HEK293 (cell line): Measurements from ENCODE around the gene ATP6V1B1.

ENCODE experiments used
- CTCF ChIA-PET: fragments of 350-600 bp; formaldehyde crosslinking; extraction: SDS; loops from one replicate; lab custom pipeline; 2021; ENCODE audit warnings: antibody characterized with exemption; lab: Yijun Ruan, JAX
- POLR2A ChIA-PET: fragments of 300-600 bp; formaldehyde crosslinking; extraction: SDS; loops from one replicate; lab custom pipeline; 2020; ENCODE audit warnings: antibody characterized with exemption, inconsistent platforms; lab: Yijun Ruan, JAX
- H3K27ac ChIP-seq: fragments of 200-500 bp; sonication (Bioruptor generic); 2 replicates; pipeline ENCODE4 v1.5.1; 2014; ENCODE audit warnings: low read depth, low read length, control low read depth, inconsistent platforms; ENCODE audit errors: extremely low read depth
- H3K36me3 ChIP-seq, 2 experiments: fragments of 200-500 bp in 1 of 2; sonication (Bioruptor generic) in 1 of 2; 1 replicate in 1 of 2; 2 replicates in 1 of 2; pipeline ENCODE4 v1.5.1; 2014 to 2017; ENCODE audit warnings: inconsistent platforms in 2 of 2, low read length in 2 of 2; ENCODE audit not compliant: control insufficient read depth in 2 of 2, insufficient read depth in 1 of 2
- H3K4me1 ChIP-seq: fragments of 200-500 bp; sonication (Bioruptor generic); 2 replicates; pipeline ENCODE4 v1.5.1; 2014; ENCODE audit warnings: mild to moderate bottlenecking, low read length, inconsistent platforms; ENCODE audit not compliant: control insufficient read depth, insufficient read depth
- H3K4me3 ChIP-seq: 2 replicates; pipeline ENCODE4 v1.5.1; 2011; ENCODE audit warnings: low read depth, mild to moderate bottlenecking, control low read depth, low read length, moderate library complexity
- H3K9me3 ChIP-seq: fragments of 200-500 bp; sonication (Bioruptor generic); 2 replicates; pipeline ENCODE4 v1.5.1; 2014; ENCODE audit warnings: low read depth, low read length, inconsistent platforms; ENCODE audit not compliant: control insufficient read depth, insufficient read depth
- GLI2 ChIP-seq: fragments of 450-650 bp; formaldehyde crosslinking; IDR thresholded peaks from 2 replicates; pipeline ENCODE4; 2017; ENCODE audit warnings: missing biosample characterization, missing genetic modification characterization, low read depth, borderline replicate concordance
- HOXC10 ChIP-seq: sonication (generic); formaldehyde crosslinking; IDR thresholded peaks from 2 replicates; pipeline ENCODE4 v1.8.1; 2023; ENCODE audit warnings: mild to moderate bottlenecking, missing genetic modification reagents
- KLF1 ChIP-seq: fragments of 450-650 bp; formaldehyde crosslinking; IDR thresholded peaks from 2 replicates; pipeline ENCODE4 v1.5.1; 2016; ENCODE audit warnings: missing biosample characterization, missing genetic modification characterization
- SP7 ChIP-seq: fragments of 450-650 bp; formaldehyde crosslinking; IDR thresholded peaks from 2 replicates; pipeline ENCODE4 v1.5.1; 2016; ENCODE audit warnings: missing biosample characterization, missing genetic modification characterization
- WT1 ChIP-seq: fragments of 450-650 bp; formaldehyde crosslinking; IDR thresholded peaks from 2 replicates; pipeline ENCODE4 v1.5.1; 2016; ENCODE audit warnings: missing biosample characterization, missing genetic modification characterization
- ZFP69B ChIP-seq: fragments of 450-650 bp; formaldehyde crosslinking; IDR thresholded peaks from 2 replicates; pipeline ENCODE4 v1.5.1; 2016; ENCODE audit warnings: missing biosample characterization, missing genetic modification characterization
- ZNF140 ChIP-seq: fragments of 450-650 bp; formaldehyde crosslinking; IDR thresholded peaks from 2 replicates; pipeline ENCODE4 v1.5.1; 2016; ENCODE audit warnings: missing biosample characterization, missing genetic modification characterization
- ZNF16 ChIP-seq: fragments of 450-650 bp; formaldehyde crosslinking; IDR thresholded peaks from 2 replicates; pipeline ENCODE4 v1.5.1; 2016; ENCODE audit warnings: low read depth, missing biosample characterization, missing genetic modification characterization
- ZNF169 ChIP-seq: fragments of 450-650 bp; formaldehyde crosslinking; IDR thresholded peaks from 2 replicates; pipeline ENCODE4 v1.5.1; 2016; ENCODE audit warnings: missing biosample characterization, missing genetic modification characterization
- ZNF214 ChIP-seq: fragments of 450-650 bp; formaldehyde crosslinking; IDR thresholded peaks from 2 replicates; pipeline ENCODE4 v1.5.1; 2017; ENCODE audit warnings: missing biosample characterization, mild to moderate bottlenecking, missing genetic modification characterization, borderline replicate concordance
- ZNF423 ChIP-seq: fragments of 450-650 bp; formaldehyde crosslinking; IDR thresholded peaks from 2 replicates; pipeline ENCODE4 v1.5.1; 2016; ENCODE audit warnings: missing biosample characterization, missing genetic modification characterization
- ZNF549 ChIP-seq: fragments of 450-650 bp; IDR thresholded peaks from 2 replicates; pipeline ENCODE4 v1.5.1; 2018; ENCODE audit warnings: missing biosample characterization, missing genetic modification characterization, mild to moderate bottlenecking, inconsistent platforms, moderate library complexity
- ZNF600 ChIP-seq: fragments of 450-650 bp; formaldehyde crosslinking; IDR thresholded peaks from 2 replicates; pipeline ENCODE4 v1.5.1; 2016; ENCODE audit warnings: missing biosample characterization, missing genetic modification characterization
- ZNF623 ChIP-seq: fragments of 450-650 bp; formaldehyde crosslinking; IDR thresholded peaks from 2 replicates; pipeline ENCODE4 v1.5.1; 2016; ENCODE audit warnings: missing biosample characterization, missing genetic modification characterization
- ZNF785 ChIP-seq: fragments of 450-650 bp; formaldehyde crosslinking; IDR thresholded peaks from 2 replicates; pipeline ENCODE4 v1.5.1; 2016; ENCODE audit warnings: missing biosample characterization, missing genetic modification characterization
- ZNF843 ChIP-seq: fragments of 450-650 bp; formaldehyde crosslinking; IDR thresholded peaks from 2 replicates; pipeline ENCODE4 v1.5.1; 2016; ENCODE audit warnings: missing biosample characterization, missing genetic modification characterization
- TF ChIP-seq, protein P1 (sequence below): fragments of 450-650 bp; formaldehyde crosslinking; IDR thresholded peaks from 2 replicates; pipeline ENCODE4 v1.5.1; 2017; ENCODE audit warnings: missing biosample characterization, missing genetic modification characterization
- TF ChIP-seq, protein P2 (sequence below): fragments of 450-650 bp; formaldehyde crosslinking; IDR thresholded peaks from 2 replicates; pipeline ENCODE4 v1.5.1; 2017; ENCODE audit warnings: missing biosample characterization, missing genetic modification characterization
- TF ChIP-seq, protein P3 (sequence below): fragments of 450-650 bp; formaldehyde crosslinking; optimal IDR thresholded peaks from 2 replicates; pipeline ENCODE3; 2016; ENCODE audit warnings: missing biosample characterization, mild to moderate bottlenecking, missing genetic modification characterization
- TF ChIP-seq, protein P4 (sequence below): fragments of 450-650 bp; formaldehyde crosslinking; IDR thresholded peaks from 2 replicates; pipeline ENCODE4 v1.5.1; 2017; ENCODE audit warnings: missing biosample characterization, missing genetic modification characterization
- TF ChIP-seq, protein P5 (sequence below): fragments of 450-650 bp; formaldehyde crosslinking; IDR thresholded peaks from 2 replicates; pipeline ENCODE4 v1.5.1; 2016; ENCODE audit warnings: missing biosample characterization, missing genetic modification characterization

The ATP6V1B1 gene

DNA sequence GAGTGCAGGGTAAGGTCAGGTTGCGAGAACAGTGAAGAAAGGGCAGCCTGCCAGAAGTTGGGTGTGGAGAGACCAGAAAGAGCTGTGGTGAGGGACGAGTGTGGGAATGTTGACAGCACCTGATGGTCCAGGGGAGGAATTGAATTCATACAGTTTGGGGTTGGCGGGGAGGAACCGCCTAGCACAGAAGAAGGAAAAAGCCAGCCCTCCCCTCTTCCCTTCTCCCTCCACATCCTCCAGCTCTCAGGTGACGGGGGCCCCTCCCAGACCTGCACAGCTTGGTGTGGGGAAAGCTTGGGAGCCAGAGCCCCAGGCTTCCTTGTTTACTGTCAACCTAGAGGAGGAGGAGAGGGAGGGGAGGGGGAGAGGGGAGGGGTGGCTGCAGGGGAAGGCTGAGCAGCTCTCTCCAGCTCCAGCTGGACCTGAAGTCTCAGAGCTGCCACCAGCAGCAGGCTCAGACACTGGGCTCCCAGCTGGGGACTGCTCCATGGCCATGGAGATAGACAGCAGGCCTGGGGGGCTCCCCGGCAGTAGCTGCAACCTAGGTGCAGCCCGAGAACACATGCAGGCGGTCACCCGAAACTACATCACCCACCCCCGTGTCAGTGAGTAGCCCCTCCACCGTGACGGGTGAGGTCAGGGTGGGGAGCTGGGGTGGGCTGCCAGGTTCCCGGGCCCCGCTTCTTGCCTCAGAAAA lies at the start of gene ATP6V1B1:
TSS of gene ATP6V1B1 (plus strand) at position 433 of the 697 bp plus-strand sequence. CDS start at position 488, 55 bp downstream.
- CTCF ChIA-PET = interaction anchor here (0.7 to 6.2 kb wide), 5 partner anchors 11 to 66 kb away, joined by 3 to 61 read pairs (median 3); no protein-coding TSS in a partner anchor
- POLR2A ChIA-PET = no interaction called here
- TF ChIP-seq, protein P1, sequence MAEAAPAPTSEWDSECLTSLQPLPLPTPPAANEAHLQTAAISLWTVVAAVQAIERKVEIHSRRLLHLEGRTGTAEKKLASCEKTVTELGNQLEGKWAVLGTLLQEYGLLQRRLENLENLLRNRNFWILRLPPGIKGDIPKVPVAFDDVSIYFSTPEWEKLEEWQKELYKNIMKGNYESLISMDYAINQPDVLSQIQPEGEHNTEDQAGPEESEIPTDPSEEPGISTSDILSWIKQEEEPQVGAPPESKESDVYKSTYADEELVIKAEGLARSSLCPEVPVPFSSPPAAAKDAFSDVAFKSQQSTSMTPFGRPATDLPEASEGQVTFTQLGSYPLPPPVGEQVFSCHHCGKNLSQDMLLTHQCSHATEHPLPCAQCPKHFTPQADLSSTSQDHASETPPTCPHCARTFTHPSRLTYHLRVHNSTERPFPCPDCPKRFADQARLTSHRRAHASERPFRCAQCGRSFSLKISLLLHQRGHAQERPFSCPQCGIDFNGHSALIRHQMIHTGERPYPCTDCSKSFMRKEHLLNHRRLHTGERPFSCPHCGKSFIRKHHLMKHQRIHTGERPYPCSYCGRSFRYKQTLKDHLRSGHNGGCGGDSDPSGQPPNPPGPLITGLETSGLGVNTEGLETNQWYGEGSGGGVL = peak; percentile 87
- TF ChIP-seq, protein P2, sequence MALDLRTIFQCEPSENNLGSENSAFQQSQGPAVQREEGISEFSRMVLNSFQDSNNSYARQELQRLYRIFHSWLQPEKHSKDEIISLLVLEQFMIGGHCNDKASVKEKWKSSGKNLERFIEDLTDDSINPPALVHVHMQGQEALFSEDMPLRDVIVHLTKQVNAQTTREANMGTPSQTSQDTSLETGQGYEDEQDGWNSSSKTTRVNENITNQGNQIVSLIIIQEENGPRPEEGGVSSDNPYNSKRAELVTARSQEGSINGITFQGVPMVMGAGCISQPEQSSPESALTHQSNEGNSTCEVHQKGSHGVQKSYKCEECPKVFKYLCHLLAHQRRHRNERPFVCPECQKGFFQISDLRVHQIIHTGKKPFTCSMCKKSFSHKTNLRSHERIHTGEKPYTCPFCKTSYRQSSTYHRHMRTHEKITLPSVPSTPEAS (tag by site-specific recombination) = no peak
- no peak for TF ChIP-seq ZNF16 (tag by site-specific recombination)
- no peak for TF ChIP-seq ZNF785 (tag by site-specific recombination)
- TF ChIP-seq WT1 (tag by site-specific recombination) = no peak
- peak; percentile 41; the same call in 1 of the 2 replicates for TF ChIP-seq KLF1

DNA sequence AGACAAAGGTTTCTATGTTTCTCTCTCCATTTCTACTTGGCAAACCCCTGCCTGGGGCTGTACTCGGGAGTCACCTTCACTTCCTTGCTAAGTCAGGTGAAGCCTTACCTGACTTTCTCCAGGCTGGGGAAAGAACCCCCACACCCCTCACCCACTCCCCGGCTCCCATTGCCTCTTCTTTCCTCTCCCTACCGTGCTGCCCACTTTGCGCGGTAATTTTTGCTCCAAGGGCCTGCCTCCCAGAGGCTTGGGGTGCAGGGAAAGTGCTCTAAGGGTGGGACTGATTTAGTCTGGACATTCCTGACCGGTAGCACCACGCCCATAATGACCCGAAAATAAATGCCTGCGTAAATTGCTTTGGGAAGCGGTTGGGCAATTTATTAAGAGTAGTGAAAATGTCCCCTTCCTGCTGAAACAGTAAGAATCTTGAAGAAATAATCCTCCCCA lies 49.1 kb upstream of the ATP6V1B1 start:
- H3K4me1 ChIP-seq = no peaks in the 10 kb centered on the region; the same call in 1 of the 2 replicates
- H3K9me3 ChIP-seq = no peaks in the 10 kb centered on the region
- TF ChIP-seq ZNF843 (tag by site-specific recombination) (no peak), ZFP69B (tag by site-specific recombination) (no peak), ZNF549 (tag by site-specific recombination) (no peak), HOXC10 (CRISPR knock-in tag) (no peak), KLF1 (no peak), ZNF623 (no peak)
- TF ChIP-seq, protein P3, sequence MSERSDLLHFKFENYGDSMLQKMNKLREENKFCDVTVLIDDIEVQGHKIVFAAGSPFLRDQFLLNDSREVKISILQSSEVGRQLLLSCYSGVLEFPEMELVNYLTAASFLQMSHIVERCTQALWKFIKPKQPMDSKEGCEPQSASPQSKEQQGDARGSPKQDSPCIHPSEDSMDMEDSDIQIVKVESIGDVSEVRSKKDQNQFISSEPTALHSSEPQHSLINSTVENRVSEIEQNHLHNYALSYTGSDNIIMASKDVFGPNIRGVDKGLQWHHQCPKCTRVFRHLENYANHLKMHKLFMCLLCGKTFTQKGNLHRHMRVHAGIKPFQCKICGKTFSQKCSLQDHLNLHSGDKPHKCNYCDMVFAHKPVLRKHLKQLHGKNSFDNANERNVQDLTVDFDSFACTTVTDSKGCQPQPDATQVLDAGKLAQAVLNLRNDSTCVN (tag by site-specific recombination) = no peak
- TF ChIP-seq, protein P4, sequence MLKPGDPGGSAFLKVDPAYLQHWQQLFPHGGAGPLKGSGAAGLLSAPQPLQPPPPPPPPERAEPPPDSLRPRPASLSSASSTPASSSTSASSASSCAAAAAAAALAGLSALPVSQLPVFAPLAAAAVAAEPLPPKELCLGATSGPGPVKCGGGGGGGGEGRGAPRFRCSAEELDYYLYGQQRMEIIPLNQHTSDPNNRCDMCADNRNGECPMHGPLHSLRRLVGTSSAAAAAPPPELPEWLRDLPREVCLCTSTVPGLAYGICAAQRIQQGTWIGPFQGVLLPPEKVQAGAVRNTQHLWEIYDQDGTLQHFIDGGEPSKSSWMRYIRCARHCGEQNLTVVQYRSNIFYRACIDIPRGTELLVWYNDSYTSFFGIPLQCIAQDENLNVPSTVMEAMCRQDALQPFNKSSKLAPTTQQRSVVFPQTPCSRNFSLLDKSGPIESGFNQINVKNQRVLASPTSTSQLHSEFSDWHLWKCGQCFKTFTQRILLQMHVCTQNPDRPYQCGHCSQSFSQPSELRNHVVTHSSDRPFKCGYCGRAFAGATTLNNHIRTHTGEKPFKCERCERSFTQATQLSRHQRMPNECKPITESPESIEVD (tag by site-specific recombination) = no peak
- TF ChIP-seq, all 188 proteins: peak for 0
- POLR2A ChIA-PET = no interaction called here
- CTCF ChIA-PET = no interaction called here
- Histone ChIP-seq H3K27ac (no peak overlapping the region), H3K36me3 (no peaks in the 10 kb centered on the region), H3K4me3 (no peak overlapping the region)

More for the DNA sequence above, at the start of gene ATP6V1B1:
- Histone ChIP-seq H3K36me3 (peaks cover 0 to 4% of the 10 kb centered on the region in 2 experiments; a peak in 2 of 3 replicates), H3K4me3 (no peak within 1 kb of the TSS), H3K27ac (no peak within 1 kb of the TSS), H3K9me3 (no peaks in the 10 kb centered on the region), H3K4me1 (no peaks in the 10 kb centered on the region)

DNA sequence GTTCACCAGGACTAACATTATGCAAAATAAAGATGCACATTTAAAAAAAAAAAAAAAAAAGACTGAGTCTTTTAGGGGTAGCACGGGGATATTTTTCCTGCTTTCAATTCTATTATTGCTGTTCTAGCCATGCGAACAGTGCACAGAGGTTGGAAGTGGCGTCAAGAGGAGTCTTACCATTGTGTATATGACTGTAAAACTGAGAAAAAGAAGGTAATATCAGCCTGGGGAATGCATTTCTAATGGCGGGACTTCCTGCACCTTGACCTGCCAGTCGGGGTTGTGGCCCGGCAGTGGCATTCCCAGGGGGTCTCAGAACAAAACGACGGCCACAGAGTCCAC lies 48.5 kb upstream of the ATP6V1B1 start:
- Histone ChIP-seq H3K4me1 (no peaks in the 10 kb centered on the region; the same call in 1 of the 2 replicates), H3K9me3 (no peaks in the 10 kb centered on the region), H3K36me3 (no peaks in the 10 kb centered on the region), H3K27ac (peak overlapping the region; percentile 11; the same call in 1 of the 2 replicates), H3K4me3 (peak overlapping the region; percentile 33)
- CTCF ChIA-PET = no interaction called here
- POLR2A ChIA-PET = interaction anchor here (1.3 kb wide), 1 partner anchor 15 kb away, joined by 6 read pairs; no protein-coding TSS in a partner anchor
- TF ChIP-seq ZNF423 = no peak
- TF ChIP-seq ZNF214 (tag by site-specific recombination) = no peak
- TF ChIP-seq, protein P5, sequence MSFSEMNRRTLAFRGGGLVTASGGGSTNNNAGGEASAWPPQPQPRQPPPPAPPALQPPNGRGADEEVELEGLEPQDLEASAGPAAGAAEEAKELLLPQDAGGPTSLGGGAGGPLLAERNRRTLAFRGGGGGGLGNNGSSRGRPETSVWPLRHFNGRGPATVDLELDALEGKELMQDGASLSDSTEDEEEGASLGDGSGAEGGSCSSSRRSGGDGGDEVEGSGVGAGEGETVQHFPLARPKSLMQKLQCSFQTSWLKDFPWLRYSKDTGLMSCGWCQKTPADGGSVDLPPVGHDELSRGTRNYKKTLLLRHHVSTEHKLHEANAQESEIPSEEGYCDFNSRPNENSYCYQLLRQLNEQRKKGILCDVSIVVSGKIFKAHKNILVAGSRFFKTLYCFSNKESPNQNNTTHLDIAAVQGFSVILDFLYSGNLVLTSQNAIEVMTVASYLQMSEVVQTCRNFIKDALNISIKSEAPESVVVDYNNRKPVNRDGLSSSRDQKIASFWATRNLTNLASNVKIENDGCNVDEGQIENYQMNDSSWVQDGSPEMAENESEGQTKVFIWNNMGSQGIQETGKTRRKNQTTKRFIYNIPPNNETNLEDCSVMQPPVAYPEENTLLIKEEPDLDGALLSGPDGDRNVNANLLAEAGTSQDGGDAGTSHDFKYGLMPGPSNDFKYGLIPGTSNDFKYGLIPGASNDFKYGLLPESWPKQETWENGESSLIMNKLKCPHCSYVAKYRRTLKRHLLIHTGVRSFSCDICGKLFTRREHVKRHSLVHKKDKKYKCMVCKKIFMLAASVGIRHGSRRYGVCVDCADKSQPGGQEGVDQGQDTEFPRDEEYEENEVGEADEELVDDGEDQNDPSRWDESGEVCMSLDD (tag by site-specific recombination) = no peak
- TF ChIP-seq SP7 (tag by site-specific recombination) = no peak
- TF ChIP-seq ZNF169 (tag by site-specific recombination) = no peak
- TF ChIP-seq GLI2 (tag by site-specific recombination) = no peak
- no peak for TF ChIP-seq ZNF600 (tag by site-specific recombination)
- TF ChIP-seq ZNF140 (tag by site-specific recombination) = no peak
